Suprapubic skin (tissue), 4 donors: ENCODE data around the gene LRMDA. TPM values are rescaled to one million over a fixed set of nuclear protein-coding genes. Genes with fewer than 3 reads are reported as not detected.

Experiments used
- DNase-seq, 2 donors: peaks; one replicate each; pipeline ENCODE4 v3.0.0-alpha.2; 2019; ENCODE audit warnings: low spot score in 2 of 2
- H3K27ac ChIP-seq: fragments of 200-600 bp; sonication (generic); one replicate; pipeline ENCODE4 v1.5.1; 2019
- H3K27me3 ChIP-seq: fragments of 200-600 bp; sonication (generic); one replicate; pipeline ENCODE4 v1.5.1; 2019
- H3K36me3 ChIP-seq: fragments of 200-600 bp; sonication (generic); one replicate; pipeline ENCODE4 v1.5.1; 2019
- H3K4me1 ChIP-seq: fragments of 200-600 bp; sonication (generic); one replicate; pipeline ENCODE4 v1.5.1; 2019
- H3K4me3 ChIP-seq: fragments of 200-600 bp; sonication (generic); one replicate; pipeline ENCODE4 v1.5.1; 2019; ENCODE audit warnings: mild to moderate bottlenecking
- H3K9me3 ChIP-seq: fragments of 200-600 bp; sonication (generic); one replicate; pipeline ENCODE4 v1.5.1; 2019
- CTCF ChIP-seq, 2 donors: fragments of 200-600 bp in 1 of 2; fragments of 450-650 bp in 1 of 2; sonication (generic) in 1 of 2; IDR thresholded peaks; one replicate each; pipeline ENCODE4 v1.5.1; 2016 to 2019; ENCODE audit warnings: antibody characterized with exemption in 2 of 2, mild to moderate bottlenecking in 1 of 2, moderate library complexity in 1 of 2
- EP300 ChIP-seq: sonication (generic); formaldehyde crosslinking; IDR thresholded peaks from one replicate; pipeline ENCODE4 v1.6.1; 2017; ENCODE audit warnings: antibody characterized with exemption
- POLR2A ChIP-seq, 2 donors: fragments of 450-650 bp; IDR thresholded peaks; one replicate each; pipeline ENCODE4 v1.6.1; 2017; ENCODE audit warnings: antibody characterized with exemption in 2 of 2, mild to moderate bottlenecking in 2 of 2, moderate library complexity in 2 of 2
- POLR2AphosphoS5 ChIP-seq, 3 donors: sonication (generic); formaldehyde crosslinking; IDR thresholded peaks; one replicate each; pipeline ENCODE4 v1.6.1; 2017; ENCODE audit warnings: antibody characterized with exemption in 3 of 3
- WGBS: methylation state at CpG from one replicate; pipeline ENCODE4 v1.1.5; 2018; 5-methylcytosine and 5-hydroxymethylcytosine counted together
- total RNA-seq, 4 donors: library from RNA; depleted of rRNA; stranded (reverse); fragments of >200 nt; gene quantifications; one replicate each; pipeline ENCODE4 v1.1.0, GENCODE V29; 2016

The LRMDA gene
- total RNA-seq, 4 donors from 2014 or later: 0.10 to 2.9 (median 1.9) TPM; not detected in 1

GRCh38 chr10:75397496-75398199 lies 33.8 kb upstream of the LRMDA start:
- Histone ChIP-seq H3K27ac (peak overlapping the region; percentile 97), H3K4me3 (peak overlapping the region; percentile 89)
- 75% methylated on average over 19 of the region's 19 CpGs for WGBS

GRCh38 chr10:75398200-75398691 lies 33.2 kb upstream of the LRMDA start:
- Histone ChIP-seq H3K9me3 (no peaks in the 10 kb centered on the region), H3K27me3 (no peaks in the 10 kb centered on the region), H3K27ac (peak overlapping the region; percentile 97), H3K4me3 (peak overlapping the region; percentile 89), H3K4me1 (peaks cover 44% of the 10 kb centered on the region), H3K36me3 (peaks cover 16% of the 10 kb centered on the region)
- TF ChIP-seq EP300 (no peak), CTCF (IDR thresholded peaks at IDR 0.05) (no peak), POLR2A (IDR thresholded peaks at IDR 0.05) (no peak), POLR2AphosphoS5 (IDR thresholded peaks at IDR 0.05) (no peak)
- DNase-seq: no peak
- 67% methylated on average over 17 of the region's 17 CpGs for WGBS

More at GRCh38 chr10:75397496-75398199, 33.8 kb upstream of the LRMDA start:
- TF ChIP-seq CTCF (IDR thresholded peaks at IDR 0.05) (no peak), POLR2A (IDR thresholded peaks at IDR 0.05) (no peak), POLR2AphosphoS5 (IDR thresholded peaks at IDR 0.05) (no peak), EP300 (no peak)
- Histone ChIP-seq H3K27me3 (no peaks in the 10 kb centered on the region), H3K36me3 (peaks cover 16% of the 10 kb centered on the region), H3K4me1 (peaks cover 42% of the 10 kb centered on the region), H3K9me3 (no peaks in the 10 kb centered on the region)
- DNase-seq: no peak

GRCh38 chr10:75398692-75399460 lies 32.5 kb upstream of the LRMDA start:
- Histone ChIP-seq H3K4me1 (peaks cover 50% of the 10 kb centered on the region), H3K4me3 (peak overlapping the region; percentile 89), H3K9me3 (no peaks in the 10 kb centered on the region), H3K27ac (peak overlapping the region; percentile 97), H3K27me3 (no peaks in the 10 kb centered on the region), H3K36me3 (peaks cover 16% of the 10 kb centered on the region)
- DNase-seq: no peak
- WGBS: 71% methylated on average over 47 of the region's 76 CpGs
- TF ChIP-seq POLR2AphosphoS5 (IDR thresholded peaks at IDR 0.05): no peak

- DNase-seq: peak; percentile 89 to 92
- peaks cover 57% of the 10 kb centered on the region for H3K4me1 ChIP-seq
Observed at GRCh38 chr10:75399461-75400162, 31.8 kb upstream of the LRMDA start.

More at GRCh38 chr10:75399461-75400162, 31.8 kb upstream of the LRMDA start:
- WGBS: 3% methylated on average over 35 of the region's 71 CpGs
- Histone ChIP-seq H3K4me3 (peak overlapping the region; percentile 89), H3K27ac (peak overlapping the region; percentile 97), H3K27me3 (peaks cover 5% of the 10 kb centered on the region), H3K36me3 (peaks cover 11% of the 10 kb centered on the region), H3K9me3 (no peaks in the 10 kb centered on the region)
- TF ChIP-seq POLR2AphosphoS5 (IDR thresholded peaks at IDR 0.05) (peak in 1 of 3 donors; percentile 20), EP300 (no peak), POLR2A (IDR thresholded peaks at IDR 0.05) (no peak), CTCF (IDR thresholded peaks at IDR 0.05) (peak in 1 of 2 donors; percentile 73)
